NCI-H1436 (cell line): ENCODE data around the gene GMFB.
A peak's percentile ranks its signal among the peaks of the same experiment; 100 is the strongest.
"Not testable (repeated sequence)": the region's sequence is repeated elsewhere in the genome, so short reads cannot be mapped to it uniquely, and the experiment has no call there.

ENCODE experiments used
- DNase-seq: peaks from one replicate; lab custom pipeline; 2025; lab: John Stamatoyannopoulos, UW

GMFB gene

DNA sequence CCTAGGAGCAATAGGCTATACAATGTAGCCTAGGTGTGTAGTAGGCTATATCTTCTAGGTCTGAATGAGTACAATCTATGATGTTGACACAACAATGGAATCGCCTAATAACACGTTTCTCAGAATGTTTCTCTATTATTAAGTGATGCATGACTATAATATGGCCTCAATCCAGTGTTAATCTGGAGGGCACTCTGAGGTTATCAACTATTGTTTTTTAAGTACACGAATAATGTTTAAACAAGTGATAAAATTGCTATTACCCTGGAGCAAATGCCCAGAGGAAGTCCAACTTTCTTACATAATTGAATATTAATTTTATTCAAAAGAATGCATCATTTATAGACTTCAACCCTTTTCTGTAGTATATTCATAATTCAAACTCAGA, 31.2 kb downstream of the GMFB start:
- no peak for DNase-seq

DNA sequence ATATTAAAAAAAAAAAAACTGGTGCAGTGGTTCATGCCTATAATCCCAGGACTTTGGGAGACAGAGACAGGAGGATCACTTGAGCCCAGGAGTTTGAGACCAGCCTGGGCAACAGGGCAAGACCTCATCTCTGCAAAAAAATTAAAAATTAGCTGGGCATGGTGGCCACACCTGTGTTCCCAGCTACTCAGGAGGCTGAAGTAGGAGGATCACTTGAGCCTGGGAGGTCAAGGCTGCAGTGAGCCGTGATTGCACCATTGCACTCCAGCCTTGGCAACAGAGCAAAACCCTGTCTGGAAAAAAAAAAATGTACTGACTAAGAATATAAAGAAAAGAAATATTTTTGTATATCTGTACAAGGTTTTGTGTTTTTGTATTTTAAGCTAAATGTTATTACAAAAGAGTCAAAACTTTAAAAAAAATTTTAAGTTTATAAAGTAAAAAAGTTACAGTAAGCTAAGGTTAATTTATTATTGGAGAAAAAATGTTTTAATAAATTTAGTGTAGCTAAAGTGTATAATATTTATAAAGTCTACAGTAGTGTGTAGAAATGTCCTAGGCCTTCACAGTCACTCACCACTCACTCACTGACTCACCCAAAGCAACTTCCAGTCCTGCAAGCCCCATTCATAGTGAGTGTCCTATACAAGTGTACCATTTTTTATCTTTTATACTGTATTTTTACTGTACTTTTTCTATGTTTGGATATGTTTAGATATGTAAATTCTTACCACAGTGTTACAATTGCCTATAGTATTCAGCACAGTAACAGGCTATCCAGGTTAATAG, 31.8 kb downstream of the GMFB start:
- not testable (repeated sequence) for DNase-seq

DNA sequence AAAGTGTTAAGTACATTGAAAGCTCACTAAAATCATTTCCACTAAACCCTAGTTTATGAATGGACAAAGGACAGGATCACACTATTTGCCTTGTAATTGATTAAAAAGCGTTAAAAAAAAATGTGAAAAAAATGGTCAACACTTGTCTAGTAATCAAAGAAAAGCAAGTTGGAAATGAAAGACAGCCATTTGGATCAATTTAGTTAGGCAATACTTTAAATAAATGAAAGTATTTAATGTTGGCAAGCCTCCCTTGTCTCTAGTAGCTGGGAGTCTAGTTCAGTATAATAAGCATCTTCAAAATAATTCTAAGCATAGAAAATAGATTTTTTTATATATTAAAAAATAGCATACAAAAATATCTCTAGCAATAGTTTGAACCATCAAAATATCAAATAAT, 33.4 kb downstream of the GMFB start:
- no peak for DNase-seq

DNA sequence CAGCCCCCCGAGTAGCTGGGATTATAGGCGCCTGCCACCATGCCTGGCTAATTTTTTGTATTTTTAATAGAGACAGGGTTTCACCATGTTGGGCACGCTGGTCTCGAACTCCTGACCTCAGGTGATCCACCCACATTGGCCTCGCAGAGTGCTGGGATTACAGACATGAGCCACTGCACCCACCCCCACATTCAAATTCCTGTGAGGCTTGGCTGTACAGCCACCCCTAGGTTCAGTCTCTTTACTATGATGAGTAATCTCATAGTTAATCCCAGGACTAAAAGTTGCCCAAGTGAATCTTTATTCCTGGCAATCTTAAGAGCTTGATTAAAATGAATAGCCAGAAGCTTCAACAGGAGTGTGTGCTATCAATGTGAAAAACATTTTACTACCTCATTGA, 34.8 kb downstream of the GMFB start:
- DNase-seq, result not testable (repeated sequence)

DNA sequence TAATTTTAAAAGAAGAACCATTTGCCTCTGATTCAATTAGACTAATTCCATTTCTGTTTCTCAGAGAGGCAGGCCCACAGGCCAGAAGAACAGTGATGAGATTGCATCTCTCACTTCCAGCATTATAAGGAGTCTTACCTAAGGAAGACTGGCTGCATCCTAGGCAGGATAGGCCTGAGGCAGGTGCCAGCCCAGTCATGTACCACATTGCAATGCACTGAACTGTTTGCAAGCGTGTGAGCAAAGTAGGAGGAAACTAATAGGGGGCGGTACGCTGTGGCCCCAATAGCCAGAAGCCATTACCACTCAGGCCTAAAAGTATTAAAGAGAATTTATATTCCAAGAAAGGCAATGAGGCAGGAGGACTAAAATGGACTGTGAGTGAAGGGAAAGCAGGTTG, 35.5 kb downstream of the GMFB start:
- no peak for DNase-seq

DNA sequence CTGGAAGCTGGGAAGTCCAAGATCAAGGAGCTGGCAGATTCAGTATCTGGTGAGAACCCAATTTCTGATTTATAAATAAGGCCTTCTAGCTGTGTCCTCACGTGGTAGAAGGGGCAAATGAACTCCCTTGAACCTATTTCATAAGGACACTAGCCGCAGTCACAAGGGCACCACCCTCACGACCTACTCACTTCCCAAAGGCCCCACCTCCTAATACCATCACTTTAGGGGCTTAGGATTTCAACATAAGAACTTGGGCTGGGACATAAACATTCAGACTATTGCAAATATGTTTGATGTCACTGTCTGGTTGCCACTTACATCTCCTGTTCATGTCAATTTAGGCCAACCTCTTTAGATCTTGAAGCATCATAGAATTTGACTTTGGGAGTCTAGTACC, 36.8 kb downstream of the GMFB start:
- DNase-seq, result no peak

DNA sequence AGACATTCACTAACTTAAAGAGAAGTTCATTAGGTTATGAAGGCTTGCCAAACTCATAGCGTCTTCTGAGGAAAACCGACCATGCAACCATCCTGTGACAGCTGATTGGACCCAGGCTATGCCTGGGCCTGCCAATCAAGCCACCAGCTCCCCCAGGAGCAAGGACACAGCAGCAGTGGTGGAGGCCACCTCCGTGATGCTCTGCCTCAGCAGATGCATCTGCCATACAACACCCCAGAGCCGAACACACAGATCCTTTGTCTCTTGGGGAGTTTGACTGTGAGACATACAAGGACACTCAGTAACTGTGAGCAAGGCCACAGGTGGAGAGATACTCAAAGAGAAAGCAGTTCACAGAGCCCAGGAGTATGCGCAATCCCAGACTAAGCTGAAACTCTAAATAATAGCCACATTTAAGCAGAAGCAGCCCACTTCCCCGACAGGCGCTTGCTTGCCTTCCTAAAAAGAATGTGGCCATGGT, 37.6 kb downstream of the GMFB start:
- DNase-seq, result no peak

DNA sequence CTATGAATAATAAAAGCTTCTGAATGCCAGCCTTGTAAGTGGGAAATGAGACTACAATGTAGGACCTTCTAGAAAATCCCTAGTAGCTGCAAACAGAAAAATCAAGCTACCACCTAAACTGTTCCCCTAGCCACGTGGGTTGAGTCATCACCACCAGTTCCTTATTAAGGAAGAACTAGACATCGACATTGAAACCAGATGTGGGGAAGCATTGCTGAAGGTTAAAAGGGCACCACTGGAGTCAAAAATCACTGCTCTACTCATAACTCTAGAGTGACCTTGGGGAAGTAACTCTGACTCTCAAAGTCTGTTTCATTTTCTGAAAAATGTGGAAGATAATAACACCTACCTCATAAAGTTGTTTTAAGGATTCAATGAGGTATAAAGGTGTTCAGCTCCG, 38.2 kb downstream of the GMFB start:
- no peak for DNase-seq

DNA sequence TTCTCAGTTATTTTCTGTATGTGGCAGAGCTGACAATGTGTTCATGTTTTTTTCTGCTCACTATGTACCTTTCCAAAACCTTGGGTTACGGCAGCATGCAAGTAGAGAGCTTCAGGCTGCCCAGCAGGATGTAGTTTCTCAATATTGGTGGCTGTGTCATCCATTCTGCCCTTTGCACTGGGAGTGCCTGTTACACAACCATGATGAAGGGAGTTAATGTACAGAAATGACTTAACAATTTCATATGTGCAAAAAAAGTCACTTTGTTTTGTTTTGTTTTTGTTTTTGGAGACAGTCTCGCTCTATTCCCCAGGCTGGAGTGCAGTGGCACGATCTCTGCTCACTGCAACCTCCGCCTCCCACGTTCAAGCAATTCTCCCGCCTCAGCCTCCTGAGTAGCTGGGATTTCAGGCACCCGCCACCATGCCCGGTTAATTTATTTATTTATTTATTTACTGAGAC, 41.5 kb downstream of the GMFB start:
- DNase-seq, result no peak

DNA sequence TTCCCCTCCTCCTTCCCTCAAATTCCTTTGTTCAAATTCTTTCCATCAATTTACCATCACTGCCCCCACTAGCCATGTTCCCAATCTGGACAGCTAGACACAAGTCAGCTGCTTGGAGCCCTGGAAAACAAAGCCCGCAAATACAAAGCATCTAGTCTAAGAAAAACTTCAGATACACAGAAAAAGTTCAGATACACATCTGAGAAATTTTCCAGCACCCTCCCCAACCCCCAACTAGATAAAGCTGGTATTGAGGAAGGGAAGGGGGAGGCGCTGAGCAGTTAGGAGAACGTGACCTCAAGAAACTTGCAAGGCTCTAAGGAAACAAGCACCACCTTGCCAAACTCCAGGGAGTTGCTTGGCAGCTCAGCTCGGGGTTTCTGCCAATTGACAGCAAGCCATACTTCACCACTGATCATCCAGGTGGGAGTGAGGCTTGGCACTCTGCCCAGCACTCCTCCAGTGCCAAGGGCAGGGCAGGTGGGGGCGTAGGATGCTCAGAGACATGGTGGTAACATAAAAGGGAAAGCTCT, 42.6 kb downstream of the GMFB start:
- DNase-seq, result peak; percentile 14

DNA sequence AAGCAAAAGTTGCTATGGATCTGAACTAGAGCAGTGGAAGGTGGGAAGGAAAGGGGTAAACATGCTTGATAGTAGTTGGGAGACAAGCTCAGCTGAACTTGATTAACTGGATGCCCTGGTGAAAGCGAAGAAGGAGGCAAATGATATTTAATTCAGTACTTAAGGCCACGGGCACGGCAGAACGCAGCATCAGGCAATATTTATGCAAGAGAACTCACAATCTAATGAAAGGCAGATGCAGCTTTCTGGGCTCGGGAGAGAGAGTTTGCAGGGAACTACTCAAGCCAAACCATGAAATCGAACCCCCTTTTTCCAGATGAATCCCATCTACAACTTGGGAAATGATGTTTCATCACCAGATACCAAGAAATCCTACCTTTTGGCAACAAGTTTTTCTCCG, 44.1 kb downstream of the GMFB start:
- DNase-seq, result no peak

DNA sequence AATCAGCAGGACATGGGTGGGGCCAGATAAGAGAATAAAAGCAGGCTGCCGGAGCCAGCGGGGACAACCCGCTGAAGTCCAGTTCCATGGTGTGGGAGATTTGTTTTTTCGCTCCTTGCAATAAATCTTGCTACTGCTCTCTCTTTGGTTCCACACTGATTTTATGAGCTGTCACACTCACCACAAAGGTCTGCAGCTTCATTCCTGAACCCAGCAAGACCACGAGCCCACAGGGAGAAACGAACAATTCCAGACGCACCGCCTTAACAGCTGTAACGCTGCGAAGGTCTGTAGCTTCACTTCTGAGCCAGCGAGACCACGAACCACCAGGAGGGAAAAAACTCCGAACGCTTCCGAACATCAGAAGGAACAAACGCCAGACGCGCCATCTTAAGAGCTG, 44.8 kb downstream of the GMFB start:
- DNase-seq, result no peak

DNA sequence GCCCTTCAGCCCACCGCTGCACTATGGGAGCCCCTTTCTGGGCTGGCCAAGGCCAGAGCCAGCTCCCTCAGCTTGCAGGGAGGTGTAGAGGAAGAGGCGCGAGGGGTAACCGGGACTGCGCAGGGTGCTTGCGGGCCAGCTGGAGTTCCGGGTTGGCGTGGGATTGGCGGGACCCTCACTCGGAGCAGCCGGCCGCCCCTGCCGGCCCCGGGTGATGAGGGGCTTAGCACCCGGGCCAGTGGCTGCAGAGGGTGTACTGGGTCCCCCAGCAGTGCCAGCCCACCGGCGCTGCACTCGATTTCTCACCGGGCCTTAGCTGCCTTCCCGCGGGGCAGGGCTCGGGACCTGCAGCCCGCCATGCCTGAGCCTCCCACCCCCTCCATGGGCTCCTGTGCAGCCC, 45.8 kb downstream of the GMFB start:
- not testable (repeated sequence) for DNase-seq

DNA sequence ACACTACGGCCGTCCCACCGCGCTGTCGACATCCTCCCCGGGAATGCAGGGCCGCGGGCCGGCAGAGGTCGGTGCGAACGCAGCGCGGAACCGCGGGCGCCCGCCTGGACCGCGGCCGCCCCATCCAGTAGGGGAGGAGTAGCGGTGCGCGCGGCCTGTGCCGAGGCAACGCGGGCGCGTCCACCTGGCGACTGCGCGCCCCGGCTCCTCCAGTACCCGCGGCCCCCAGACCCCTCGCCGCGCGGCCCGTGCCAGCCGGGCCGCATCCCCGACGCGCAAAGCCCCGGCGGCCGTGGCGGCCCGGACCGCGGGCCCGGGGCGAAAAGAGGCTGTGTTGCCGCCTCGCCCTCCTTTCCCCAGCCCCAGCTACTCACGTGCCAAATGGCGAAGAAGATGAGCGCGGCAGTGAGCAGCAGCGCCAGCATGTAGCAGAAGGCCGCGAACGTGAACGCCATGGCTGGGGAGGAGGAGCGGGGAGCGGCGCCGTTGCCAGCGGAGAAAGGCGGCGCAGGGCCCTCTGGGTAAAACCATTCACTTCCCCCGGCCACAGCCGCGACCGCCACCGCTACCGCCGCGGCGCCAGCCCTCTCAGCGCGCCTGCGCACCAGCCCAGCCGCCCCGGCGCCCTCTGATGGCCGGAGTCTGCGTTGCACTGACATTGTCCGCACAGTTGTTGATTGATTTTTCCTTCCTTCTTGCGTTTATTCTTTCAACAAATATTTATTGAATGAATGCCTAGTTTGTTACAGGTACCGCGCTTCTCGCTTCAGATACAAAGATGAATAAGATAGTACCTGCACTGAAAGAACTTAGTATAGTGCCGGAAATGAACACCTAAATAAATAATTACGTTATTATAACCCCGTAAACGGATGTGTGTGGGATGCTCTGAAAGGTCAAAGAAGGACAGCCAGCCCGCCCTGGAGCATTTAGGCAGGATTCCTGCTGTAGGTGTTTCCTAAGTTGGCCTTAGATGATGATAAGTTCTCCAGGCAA, 47.6 kb downstream of the GMFB start, which contains the start of gene CNIH1:
TSS of gene CNIH1 (minus strand) at position 502 of the 996 bp plus-strand sequence. CDS start at position 455, 47 bp downstream.
- DNase-seq, result peak; percentile 82

DNA sequence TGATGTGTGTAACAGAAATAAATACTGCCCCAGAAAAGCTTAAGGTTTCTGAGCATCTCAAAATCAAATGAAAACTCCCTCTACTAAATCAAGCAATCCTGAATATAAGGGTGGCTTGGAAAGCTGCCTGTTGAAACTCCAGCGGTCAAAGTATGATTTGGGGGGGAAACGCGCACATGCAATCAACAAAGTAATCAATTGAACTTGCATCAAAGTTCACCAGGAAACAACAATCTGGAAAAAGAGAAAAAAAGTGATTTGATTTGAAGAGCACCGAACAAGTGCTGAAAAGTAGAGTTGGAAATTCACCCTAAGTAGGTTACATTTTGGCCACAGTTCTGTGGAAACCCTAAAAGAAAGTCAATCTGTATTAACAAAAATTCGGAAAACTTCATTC, 48.3 kb downstream of the GMFB start:
- no peak for DNase-seq

DNA sequence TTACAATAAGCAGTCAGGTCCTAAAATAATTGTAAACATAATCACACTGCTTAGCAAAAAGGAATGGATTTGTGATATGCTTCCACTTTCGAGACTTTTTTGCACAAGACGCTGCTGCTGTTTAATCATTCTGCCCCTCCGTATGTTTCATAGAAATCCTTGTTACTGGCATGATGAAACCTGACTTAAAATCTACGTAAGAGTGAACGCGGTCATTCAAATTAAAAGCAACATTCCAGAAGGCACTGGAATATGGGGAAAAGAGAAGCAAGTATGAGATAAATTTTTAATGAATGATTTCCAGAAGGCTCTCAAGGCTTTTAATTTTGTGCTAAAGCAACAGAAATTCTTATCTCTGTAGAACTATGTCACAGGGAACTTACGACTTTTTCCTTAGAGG, 48.7 kb downstream of the GMFB start:
- DNase-seq, result no peak

DNA sequence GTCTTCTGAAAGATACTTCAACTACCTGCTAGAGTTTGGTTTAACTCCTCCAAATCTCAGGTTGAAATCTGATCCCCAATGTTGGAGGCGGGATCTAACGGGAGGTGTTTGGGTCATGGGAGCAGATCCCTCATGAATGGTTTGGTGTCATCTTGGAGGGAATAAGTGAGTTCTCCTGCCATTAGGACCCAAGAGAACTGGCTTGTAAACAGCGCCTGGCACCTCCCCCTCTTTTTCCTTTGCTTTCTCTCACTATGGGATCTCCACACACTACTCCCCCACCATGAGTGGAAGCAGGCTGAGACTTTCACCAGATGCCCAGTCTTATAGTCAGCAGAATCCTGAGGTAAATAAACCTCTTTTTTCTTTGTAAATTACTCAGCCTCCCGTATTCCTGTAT, 50.1 kb downstream of the GMFB start:
- no peak for DNase-seq

DNA sequence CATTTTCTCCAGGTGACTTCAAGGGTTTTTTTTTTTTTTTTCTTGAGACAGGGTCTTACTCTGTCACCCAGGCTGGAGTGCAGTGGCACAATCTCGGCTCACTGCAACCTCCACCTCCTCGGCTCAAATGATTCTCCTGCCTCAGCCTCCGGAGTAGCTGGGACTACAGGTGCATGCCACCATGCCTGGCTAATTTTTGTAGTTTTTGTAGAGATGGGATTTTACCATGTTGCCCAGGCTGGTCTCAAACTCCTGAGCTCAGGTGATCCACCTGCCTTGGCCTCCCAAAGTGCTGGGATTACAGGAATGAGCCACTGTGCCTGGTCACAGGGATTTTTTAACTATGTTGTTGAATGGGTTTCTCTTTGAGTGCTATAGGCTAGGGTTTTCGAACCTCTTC, 50.8 kb downstream of the GMFB start:
- DNase-seq, result not testable (repeated sequence)

DNA sequence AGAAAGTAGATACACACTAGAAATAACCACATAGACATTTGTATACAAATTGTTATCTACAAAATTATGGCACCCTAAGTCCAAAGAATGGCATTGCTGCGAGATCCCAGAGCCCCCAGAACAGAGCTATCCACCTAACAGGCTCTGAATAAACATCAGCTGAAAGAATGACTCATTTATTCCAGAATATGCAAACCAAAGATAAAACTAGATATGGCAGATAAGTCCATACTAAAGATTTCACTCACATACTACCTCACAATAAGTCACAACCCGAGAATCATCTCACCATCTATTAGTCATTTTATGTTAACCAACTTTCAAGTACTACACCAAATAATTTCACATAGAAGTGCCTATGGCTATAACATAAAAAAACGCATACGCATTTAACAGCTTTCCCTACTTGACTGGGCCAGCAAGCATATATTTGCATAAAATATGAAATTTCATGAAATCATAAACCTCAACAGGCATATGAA, 53.2 kb downstream of the GMFB start:
- DNase-seq, result no peak

DNA sequence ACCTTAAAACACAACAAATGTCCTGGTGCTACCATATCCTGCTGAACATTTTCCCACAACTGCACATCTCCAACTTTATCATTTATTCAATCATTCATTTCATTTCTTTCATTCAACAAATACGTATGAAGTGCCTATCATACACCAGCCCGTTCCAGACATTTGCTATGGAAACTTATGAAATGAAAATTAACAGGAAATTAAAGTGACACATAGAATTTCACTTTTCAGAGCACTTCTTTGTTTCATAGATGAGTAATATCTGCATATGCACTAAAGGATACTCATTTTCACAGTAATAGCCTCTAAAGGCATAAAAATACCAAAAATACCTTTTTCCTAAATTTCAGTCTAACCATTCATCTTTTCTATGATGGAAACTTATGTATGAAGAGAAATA, 60.3 kb downstream of the GMFB start:
- DNase-seq, result no peak

DNA sequence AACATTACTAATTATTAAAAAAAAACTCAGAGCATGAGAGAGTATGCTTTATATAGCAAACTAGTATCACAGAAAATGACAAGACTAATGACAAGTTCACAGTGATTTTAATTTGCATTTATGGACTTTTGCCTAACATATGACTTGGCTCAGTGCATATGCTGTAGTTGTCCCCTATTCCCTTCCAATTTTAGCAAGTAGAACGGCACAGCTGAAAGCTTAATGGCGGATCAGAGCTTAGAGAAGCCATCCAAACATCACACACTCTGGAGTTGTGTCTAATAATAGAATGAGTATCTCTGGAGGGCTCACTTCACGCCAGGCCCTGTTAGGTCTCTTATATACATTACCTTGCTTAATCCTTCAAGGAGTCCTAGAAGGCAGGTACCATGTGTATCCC, 60.9 kb downstream of the GMFB start:
- DNase-seq, result no peak

DNA sequence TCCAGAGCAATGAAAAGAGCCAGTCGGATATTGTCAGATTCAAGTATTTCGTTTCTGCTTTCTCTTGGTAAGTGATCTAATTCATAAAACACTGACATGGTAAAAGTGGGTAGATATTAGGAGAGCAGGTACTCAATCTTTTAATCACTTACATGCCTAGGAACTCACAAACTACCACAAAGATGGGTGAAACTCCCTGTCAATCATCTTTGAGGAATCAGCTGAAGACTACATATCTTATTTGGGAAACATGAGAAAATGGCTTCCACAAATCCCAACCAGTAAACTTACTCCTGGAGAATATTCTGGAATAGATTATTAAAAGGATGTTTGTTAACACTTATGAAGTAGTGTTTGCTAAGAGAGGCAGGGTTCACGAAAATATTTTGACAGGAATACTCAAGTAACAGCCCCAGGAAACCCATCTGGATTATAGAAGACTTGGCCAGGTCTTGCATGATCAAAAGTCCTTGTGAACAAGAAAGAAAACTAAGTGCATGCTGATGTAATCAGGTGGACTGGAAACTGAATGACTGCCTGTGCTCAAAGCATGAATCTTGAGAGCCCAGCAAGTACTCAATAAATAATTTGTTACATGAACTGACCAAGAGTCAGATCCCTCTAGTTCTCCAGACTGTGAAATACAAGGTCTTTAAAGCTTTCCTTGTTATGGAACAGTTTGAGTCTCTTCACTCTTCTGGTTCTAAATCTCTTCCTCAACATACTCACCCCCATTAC, 63.1 kb downstream of the GMFB start:
- DNase-seq, result no peak
